Naive thymus-derived CD8-positive, alpha-beta T cell (primary cell): ENCODE results near the gene DCLRE1B. TPM values are rescaled to one million over a fixed set of nuclear protein-coding genes. Genes with fewer than 3 reads are reported as not detected.

ENCODE experiments used
- ATAC-seq, 2 donors: fragments of 150-1000 bp; cut with Tn5 transposase in 1 of 2; sonication (Bioruptor Pico), chemical (Tn5 transposase) in 1 of 2; 1 replicate in 1 of 2; 2 replicates in 1 of 2; pipeline ENCODE4 v1.10.0; 2021; ENCODE audit warnings: mild to moderate bottlenecking in 2 of 2, moderate library complexity in 2 of 2
- POLR2A ChIA-PET: fragments of 350-600 bp; sonication (Branson Sonifier 250); formaldehyde crosslinking; loops from one replicate; lab custom pipeline; 2021; ENCODE audit warnings: antibody characterized with exemption; lab: Charles Lee
- DNase-seq, 10 donors: peaks; one replicate each; pipeline versions ENCODE4 v3.0.0 to v3.0.0-alpha.2; 2020 to 2022
- H3K27ac Mint-ChIP-seq, 10 donors: one replicate each; pipeline ENCODE4 v1.8.0; 2020 to 2022; ENCODE audit warnings: mild to moderate bottlenecking in 10 of 10, mixed read lengths in 10 of 10, moderate library complexity in 4 of 10, inconsistent platforms in 1 of 10
- H3K27me3 Mint-ChIP-seq, 5 donors: one replicate each; pipeline ENCODE4 v1.8.0; 2021 to 2022; ENCODE audit warnings: mixed read lengths in 5 of 5
- H3K36me3 Mint-ChIP-seq, 3 donors: one replicate each; pipeline ENCODE4 v1.8.0; 2020 to 2022; ENCODE audit warnings: mixed read lengths in 3 of 3, mild to moderate bottlenecking in 2 of 3, inconsistent platforms in 1 of 3
- H3K4me1 Mint-ChIP-seq, 4 donors: one replicate each; pipeline ENCODE4 v1.8.0; 2021 to 2022; ENCODE audit warnings: mixed read lengths in 4 of 4
- H3K4me3 Mint-ChIP-seq, 10 donors: one replicate each; pipeline ENCODE4 v1.8.0; 2020 to 2022; ENCODE audit warnings: mild to moderate bottlenecking in 10 of 10, mixed read lengths in 10 of 10, moderate library complexity in 6 of 10, inconsistent platforms in 1 of 10
- H3K9me3 Mint-ChIP-seq, 9 donors: one replicate each; pipeline ENCODE4 v1.8.0; 2020 to 2022; ENCODE audit warnings: mixed read lengths in 9 of 9, mild to moderate bottlenecking in 3 of 9, inconsistent platforms in 1 of 9, moderate library complexity in 1 of 9
- polyA plus RNA-seq, 3 donors: library from polyadenylated mRNA; unstranded; fragments of 300-500 nt; fragmentation: Illumina TruSeq; gene quantifications; one replicate each; pipeline ENCODE4 v1.2.3, GENCODE V29; 2021
- total RNA-seq, 8 experiments: library from RNA in 2 of 8; stranded (reverse) in 2 of 8; gene quantifications; one replicate each; pipeline ENCODE4 v1.2.3 and lab custom pipeline; 2021 to 2026

DCLRE1B gene
- 1 to 10 TPM; 5.2 to 5.5 TPM for total RNA-seq
- polyA plus RNA-seq = 1 to 10 TPM; 3.7 to 5.2 (median 4.5) TPM
- 8.8 to 14.0 (median 9.6) reads per million in 6 experiments for total RNA-seq (lab: John Stamatoyannopoulos, UW)

- ATAC-seq (peak; percentile 89 to 93), DNase-seq (peak; percentile 90 to 99 (median 96))
- H3K9me3 Mint-ChIP-seq = no peaks in the 10 kb centered on the region
- H3K36me3 Mint-ChIP-seq = peaks cover 0 to 54% (median 11%) of the 10 kb centered on the region in 3 donors
- peaks cover 28 to 67% (median 54%) of the 10 kb centered on the region in 4 donors for H3K4me1 Mint-ChIP-seq
- POLR2A ChIA-PET = interaction anchor here (0.6 to 6.4 kb wide), 21 partner anchors 11 to 832 kb away, joined by 3 to 145 read pairs (median 5); partner anchors contain the start of genes HIPK1, LRIG2, PHTF1 and RSBN1
- H3K27me3 Mint-ChIP-seq = no peaks in the 10 kb centered on the region
- peak within 1 kb of the TSS; percentile 97 to 100 (median 100) for H3K27ac Mint-ChIP-seq
- H3K4me3 Mint-ChIP-seq = peak within 1 kb of the TSS; percentile 94 to 100 (median 99)
Measured at GRCh38 chr1:113904674-113905434, at the start of gene DCLRE1B, which contains the start of gene AP4B1. Gene DCLRE1B (plus strand): TSS chr1:113905326. CDS start chr1:113905587, 261 bp downstream. Gene AP4B1 (minus strand): TSS chr1:113904799. CDS start chr1:113904717, 82 bp downstream.

DNA sequence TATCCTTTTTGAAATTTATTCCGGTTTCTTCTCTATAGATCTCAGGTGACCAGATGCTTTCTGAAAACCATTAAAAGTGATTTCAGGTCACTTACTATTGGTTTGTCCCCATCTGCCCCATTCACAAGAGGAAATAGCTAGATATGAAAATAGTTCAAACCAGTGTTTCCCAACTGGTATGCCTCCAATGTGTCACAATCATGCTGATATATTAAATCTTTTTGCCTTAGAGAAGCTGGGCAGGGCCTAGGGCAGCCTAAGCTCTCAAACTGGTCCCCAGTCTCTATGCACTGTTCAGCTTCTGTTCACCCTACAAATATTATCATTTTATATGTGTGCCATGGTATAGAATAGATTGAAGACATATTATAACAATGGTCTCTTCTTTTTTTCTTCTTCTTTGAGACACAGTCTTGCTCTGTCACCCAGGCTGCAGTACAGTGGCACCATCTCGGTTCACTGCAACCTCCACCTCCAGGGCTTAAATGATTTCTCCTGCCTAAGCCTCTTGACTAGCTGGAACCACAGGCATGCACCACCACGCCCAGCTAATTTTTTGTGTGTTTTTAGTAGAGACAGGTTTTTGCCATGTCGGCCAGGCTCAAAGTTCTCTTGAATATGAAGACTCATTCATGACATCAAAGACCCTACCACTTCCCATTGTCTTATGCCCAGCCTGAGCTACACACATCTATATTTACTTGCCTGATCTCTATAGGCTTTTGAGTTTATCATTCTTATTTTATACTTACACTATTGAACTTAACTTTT is 49.3 kb upstream of the DCLRE1B start:
- POLR2A ChIA-PET = interaction anchor here (1.2 kb wide), 1 partner anchor 14 kb away, joined by 4 read pairs; no protein-coding TSS in a partner anchor
- peak overlapping the region in 5 of 10 donors; percentile 7 to 57 (median 55) for H3K27ac Mint-ChIP-seq
- H3K4me3 Mint-ChIP-seq = no peak overlapping the region
- DNase-seq = no peak
- H3K27me3 Mint-ChIP-seq = no peaks in the 10 kb centered on the region
- peaks cover 6 to 47% (median 19%) of the 10 kb centered on the region in 4 donors for H3K4me1 Mint-ChIP-seq
- peaks cover 0 to 64% (median 29%) of the 10 kb centered on the region in 3 donors for H3K36me3 Mint-ChIP-seq
- H3K9me3 Mint-ChIP-seq = no peaks in the 10 kb centered on the region
- no peak for ATAC-seq

- peaks cover 0 to 62% (median 29%) of the 10 kb centered on the region in 3 donors for H3K36me3 Mint-ChIP-seq
- H3K27ac Mint-ChIP-seq = peak overlapping the region in 5 of 10 donors; percentile 7 to 57 (median 55)
- no peak for ATAC-seq
- no peak overlapping the region for H3K4me3 Mint-ChIP-seq
- no peaks in the 10 kb centered on the region for H3K27me3 Mint-ChIP-seq
- no peak for DNase-seq
- POLR2A ChIA-PET = interaction anchor here (1.2 kb wide), 1 partner anchor 14 kb away, joined by 4 read pairs; no protein-coding TSS in a partner anchor
- no peaks in the 10 kb centered on the region for H3K9me3 Mint-ChIP-seq
- H3K4me1 Mint-ChIP-seq = peaks cover 7 to 48% (median 19%) of the 10 kb centered on the region in 4 donors
Measured at GRCh38 chr1:113856401-113856790, 48.7 kb upstream of the DCLRE1B start.

DNA sequence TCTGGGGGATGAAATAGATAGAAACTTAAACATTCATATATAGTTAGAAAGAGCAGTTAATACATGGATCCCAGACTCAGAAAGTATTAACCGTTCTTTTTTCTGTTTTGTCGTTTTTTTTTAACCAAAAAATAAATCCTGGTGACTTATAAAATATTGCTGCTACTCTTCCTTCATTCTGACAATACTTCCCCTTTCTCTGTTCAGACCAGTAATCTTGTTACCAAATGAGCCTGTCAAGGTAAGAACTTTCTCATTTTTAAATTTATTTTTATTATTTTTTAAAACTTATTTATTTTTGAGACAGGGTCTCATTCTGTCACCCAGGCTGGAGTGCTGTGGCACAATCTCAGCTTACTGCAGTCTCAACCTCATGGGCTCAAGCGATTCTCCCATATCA is 47.4 kb upstream of the DCLRE1B start:
- Mint-ChIP-seq H3K36me3 (peaks cover 0 to 68% (median 27%) of the 10 kb centered on the region in 3 donors), H3K27ac (peak overlapping the region in 2 of 10 donors; percentile 47 to 62), H3K9me3 (no peaks in the 10 kb centered on the region), H3K4me1 (peaks cover 14 to 58% (median 24%) of the 10 kb centered on the region in 4 donors), H3K27me3 (no peaks in the 10 kb centered on the region), H3K4me3 (no peak overlapping the region)
- POLR2A ChIA-PET = no interaction called here
- no peak for ATAC-seq
- DNase-seq = no peak

- Mint-ChIP-seq H3K27me3 (no peaks in the 10 kb centered on the region), H3K9me3 (no peaks in the 10 kb centered on the region), H3K4me3 (no peak overlapping the region), H3K36me3 (peaks cover 0 to 69% (median 27%) of the 10 kb centered on the region in 3 donors), H3K4me1 (peaks cover 14 to 64% (median 27%) of the 10 kb centered on the region in 4 donors), H3K27ac (peak overlapping the region in 3 of 10 donors; percentile 38 to 62 (median 52))
- no peak for DNase-seq
- ATAC-seq = no peak
- POLR2A ChIA-PET = interaction anchor here (2.5 kb wide), 1 partner anchor 11 kb away, joined by 16 read pairs; no protein-coding TSS in a partner anchor
Measured at GRCh38 chr1:113858418-113858817, 46.7 kb upstream of the DCLRE1B start.

DNA sequence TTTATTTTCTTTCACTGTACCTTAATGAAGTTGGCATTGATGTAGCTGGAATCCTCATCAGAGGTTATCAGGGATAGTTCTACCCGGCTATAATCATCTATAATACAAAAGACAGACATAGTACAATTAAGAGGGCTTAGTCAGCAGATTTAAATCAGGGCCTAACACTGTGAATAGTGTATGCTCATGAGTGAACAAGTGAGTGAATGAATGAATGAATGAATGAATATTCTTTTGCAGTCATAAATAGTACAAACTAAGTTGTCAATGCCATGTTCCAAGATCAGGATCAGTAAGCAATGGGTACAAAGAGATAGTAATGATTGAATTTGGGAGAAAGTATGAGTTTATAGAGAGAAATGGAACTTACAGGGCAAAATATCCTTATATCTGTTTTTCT is 46.1 kb upstream of the DCLRE1B start:
- Mint-ChIP-seq H3K27me3 (no peaks in the 10 kb centered on the region), H3K36me3 (peaks cover 0 to 70% (median 28%) of the 10 kb centered on the region in 3 donors), H3K4me3 (peak overlapping the region in 2 of 10 donors; percentile 7 to 22), H3K27ac (peak overlapping the region in 6 of 10 donors; percentile 27 to 81 (median 36)), H3K4me1 (peaks cover 14 to 69% (median 28%) of the 10 kb centered on the region in 4 donors), H3K9me3 (no peaks in the 10 kb centered on the region)
- POLR2A ChIA-PET = interaction anchor here (2.5 kb wide), 1 partner anchor 11 kb away, joined by 16 read pairs; no protein-coding TSS in a partner anchor
- ATAC-seq (no peak), DNase-seq (no peak)

DNA sequence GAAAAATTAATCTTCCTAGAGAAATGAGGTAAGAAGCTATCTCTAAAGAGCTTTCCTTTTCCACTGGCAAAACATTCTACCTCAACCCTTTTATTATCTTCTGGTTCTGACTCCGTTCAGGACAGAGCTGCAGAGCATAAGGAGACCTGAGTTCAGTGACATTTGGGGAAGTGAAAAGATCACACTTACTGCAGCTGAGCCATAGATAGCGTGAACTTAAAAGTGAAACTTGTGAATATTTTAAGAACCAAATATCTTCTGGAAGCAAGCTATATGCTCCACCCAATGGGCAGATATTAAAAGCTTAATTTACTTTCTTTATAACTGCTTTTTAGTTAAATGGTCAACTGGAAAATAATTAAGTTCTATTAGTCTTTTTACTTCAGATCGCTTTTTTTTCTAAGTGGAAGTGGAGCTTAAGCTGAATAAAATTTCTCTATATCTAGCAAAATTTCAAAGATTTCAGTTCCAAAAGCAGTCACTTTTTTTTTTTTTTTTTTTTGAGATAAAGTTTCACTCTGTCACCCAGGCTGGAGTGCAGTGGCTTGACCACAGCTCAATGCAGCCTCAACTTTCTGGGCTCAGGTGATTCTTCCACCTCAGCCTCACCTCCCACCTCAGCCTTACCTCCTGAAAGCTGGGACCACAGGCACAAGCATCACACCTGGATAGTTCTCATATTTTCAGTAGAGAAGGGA is 45.5 kb upstream of the DCLRE1B start:
- peak in 1 of 2 donors; percentile 41 for ATAC-seq
- Mint-ChIP-seq H3K27me3 (no peaks in the 10 kb centered on the region), H3K4me3 (peak overlapping the region in 4 of 10 donors; percentile 6 to 65 (median 45)), H3K9me3 (no peaks in the 10 kb centered on the region), H3K27ac (peak overlapping the region in 9 of 10 donors; percentile 40 to 87 (median 69)), H3K36me3 (peaks cover 0 to 70% (median 25%) of the 10 kb centered on the region in 3 donors), H3K4me1 (peaks cover 14 to 70% (median 31%) of the 10 kb centered on the region in 4 donors)
- DNase-seq = no peak
- POLR2A ChIA-PET = interaction anchor here (0.5 to 2.5 kb wide), 3 partner anchors 10 to 79 kb away, joined by 3 to 16 read pairs (median 3); no protein-coding TSS in a partner anchor

DNA sequence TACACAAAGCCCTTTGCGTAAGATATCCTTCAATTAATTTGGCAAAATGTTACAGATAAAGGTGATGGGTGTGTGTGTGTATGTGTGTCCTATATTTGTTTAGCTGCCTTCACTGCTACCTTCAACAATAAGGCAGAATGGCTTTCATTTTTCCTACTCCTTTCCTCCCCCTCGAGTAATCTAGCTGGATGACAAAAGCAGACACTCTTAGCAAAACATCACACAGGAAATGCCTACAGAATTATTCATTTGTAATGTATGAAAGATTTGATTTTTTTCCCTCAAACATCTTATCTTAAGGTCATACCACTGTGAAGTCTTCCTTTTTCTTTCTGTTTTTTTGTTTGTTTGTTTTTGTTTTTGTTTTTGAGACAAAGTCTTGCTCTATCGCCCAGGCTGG is 44.2 kb upstream of the DCLRE1B start:
- no peaks in the 10 kb centered on the region for H3K27me3 Mint-ChIP-seq
- DNase-seq (no peak), ATAC-seq (no peak)
- peaks cover 14 to 80% (median 35%) of the 10 kb centered on the region in 4 donors for H3K4me1 Mint-ChIP-seq
- H3K27ac Mint-ChIP-seq = peak overlapping the region in 4 of 10 donors; percentile 35 to 81 (median 71)
- H3K9me3 Mint-ChIP-seq = no peaks in the 10 kb centered on the region
- POLR2A ChIA-PET = interaction anchor here (0.6 to 2.5 kb wide), 2 partner anchors 9 to 45 kb away, joined by 6 to 16 read pairs; no protein-coding TSS in a partner anchor
- peaks cover 0 to 66% (median 20%) of the 10 kb centered on the region in 3 donors for H3K36me3 Mint-ChIP-seq
- peak overlapping the region in 1 of 10 donors; percentile 33 for H3K4me3 Mint-ChIP-seq

- peaks cover 14 to 77% (median 35%) of the 10 kb centered on the region in 4 donors for H3K4me1 Mint-ChIP-seq
- ATAC-seq (no peak), DNase-seq (no peak)
- H3K36me3 Mint-ChIP-seq = peaks cover 0 to 63% (median 17%) of the 10 kb centered on the region in 3 donors
- H3K4me3 Mint-ChIP-seq = peak overlapping the region in 2 of 10 donors; percentile 33 to 51
- H3K27me3 Mint-ChIP-seq = no peaks in the 10 kb centered on the region
- H3K9me3 Mint-ChIP-seq = no peaks in the 10 kb centered on the region
- H3K27ac Mint-ChIP-seq = peak overlapping the region in 5 of 10 donors; percentile 6 to 81 (median 51)
- POLR2A ChIA-PET = no interaction called here
Measured at GRCh38 chr1:113861641-113862040, 43.5 kb upstream of the DCLRE1B start.

DNA sequence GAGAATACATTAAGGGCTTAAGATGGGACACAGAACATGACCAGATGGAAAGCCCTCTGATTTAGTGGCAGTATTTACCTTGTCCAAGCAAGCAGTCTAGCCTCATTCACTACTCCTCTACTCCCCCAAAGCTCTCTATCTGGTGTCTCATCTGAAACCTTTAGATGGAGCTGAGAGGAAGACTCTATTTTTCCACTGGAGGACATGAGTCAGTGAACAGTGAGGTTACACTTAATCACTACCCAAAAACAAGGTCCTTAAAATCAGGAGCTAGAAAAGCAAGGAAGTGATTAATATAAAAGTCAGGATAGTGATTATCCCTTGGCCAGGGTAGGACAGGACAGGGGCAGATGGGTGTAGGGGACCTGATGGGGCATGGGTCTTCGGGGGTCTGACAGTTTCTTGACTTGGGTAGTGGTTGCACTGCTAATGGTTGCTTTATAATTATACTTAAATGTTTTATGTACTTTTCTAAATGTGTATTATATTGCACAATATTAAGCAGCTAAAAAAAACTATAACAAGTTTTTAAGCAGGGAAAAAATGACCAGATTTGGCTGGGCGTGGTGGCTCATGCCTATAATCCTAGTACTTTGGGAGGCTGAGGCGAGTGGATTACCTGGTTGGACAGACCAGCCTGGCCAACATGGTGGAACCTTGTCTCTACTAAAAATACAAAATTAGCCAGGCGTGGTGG is 36.6 kb upstream of the DCLRE1B start:
- ATAC-seq (no peak), DNase-seq (no peak)
- H3K36me3 Mint-ChIP-seq = peaks cover 0 to 22% (median 6%) of the 10 kb centered on the region in 3 donors
- H3K9me3 Mint-ChIP-seq = no peaks in the 10 kb centered on the region
- peak overlapping the region in 9 of 10 donors; percentile 55 to 97 (median 95) for H3K27ac Mint-ChIP-seq
- H3K4me1 Mint-ChIP-seq = peaks cover 20 to 83% (median 66%) of the 10 kb centered on the region in 4 donors
- H3K4me3 Mint-ChIP-seq = peak overlapping the region; percentile 0 to 95 (median 90)
- H3K27me3 Mint-ChIP-seq = no peaks in the 10 kb centered on the region
- POLR2A ChIA-PET = interaction anchor here (0.6 to 2.5 kb wide), 3 partner anchors 9 to 567 kb away, joined by 3 to 16 read pairs (median 3); no protein-coding TSS in a partner anchor
